Measurements from ENCODE around the gene PCBP4. TPM values are rescaled to one million over a fixed set of nuclear protein-coding genes. Genes with fewer than 3 reads are reported as not detected.

The PCBP4 gene
- polyA plus RNA-seq, 3 donors, result 64.2 to 79.1 (median 73.4) TPM

DNA sequence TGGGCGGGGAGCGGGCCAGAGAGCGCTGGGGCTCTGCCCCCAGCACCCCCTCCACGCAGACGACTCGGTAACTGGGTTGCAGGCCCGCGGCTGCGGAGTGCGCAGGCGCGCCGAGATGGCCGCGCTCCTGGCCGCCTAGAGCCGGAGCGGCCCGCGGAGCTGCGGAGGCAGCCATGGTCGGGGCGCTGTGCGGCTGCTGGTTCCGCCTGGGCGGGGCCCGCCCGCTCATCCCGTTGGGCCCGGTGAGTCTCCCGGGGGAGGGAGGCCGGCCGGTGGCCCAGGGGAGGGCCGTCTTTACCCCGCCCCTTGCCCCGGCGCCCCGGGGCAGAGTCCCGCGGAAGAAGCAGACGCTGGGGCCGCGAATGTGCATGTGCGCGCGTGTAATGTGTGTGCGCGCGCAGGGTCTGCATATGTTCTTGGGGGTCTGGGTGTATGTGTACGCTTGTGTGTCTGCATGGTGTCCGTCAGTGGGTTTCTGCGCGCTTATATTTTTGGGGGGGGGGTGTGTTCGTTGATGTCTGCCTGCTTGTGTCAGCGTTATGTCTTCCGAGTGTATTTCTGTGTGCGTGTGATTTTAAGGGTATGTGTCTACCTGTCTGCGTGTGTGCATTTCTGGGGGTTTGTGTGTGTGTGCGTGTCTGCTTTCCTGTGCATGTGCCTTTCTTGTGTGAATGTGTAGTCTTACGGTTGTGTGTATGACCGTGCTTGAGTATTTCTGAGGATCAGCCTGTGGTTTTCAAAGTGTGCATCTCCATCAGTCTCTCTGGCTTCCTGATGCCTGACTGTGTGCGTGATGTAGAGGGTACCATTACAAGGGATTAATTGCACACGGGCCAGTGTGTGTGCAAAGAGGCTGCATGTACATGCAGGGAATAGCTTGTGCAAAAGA, 8.0 kb upstream of the PCBP4 start, which contains the start of gene ABHD14A:
ABHD14A (plus strand) TSS at position 102 of the 889 bp plus-strand sequence; CDS start at position 174, 72 bp downstream.
- no peak for DNase-seq

DNA sequence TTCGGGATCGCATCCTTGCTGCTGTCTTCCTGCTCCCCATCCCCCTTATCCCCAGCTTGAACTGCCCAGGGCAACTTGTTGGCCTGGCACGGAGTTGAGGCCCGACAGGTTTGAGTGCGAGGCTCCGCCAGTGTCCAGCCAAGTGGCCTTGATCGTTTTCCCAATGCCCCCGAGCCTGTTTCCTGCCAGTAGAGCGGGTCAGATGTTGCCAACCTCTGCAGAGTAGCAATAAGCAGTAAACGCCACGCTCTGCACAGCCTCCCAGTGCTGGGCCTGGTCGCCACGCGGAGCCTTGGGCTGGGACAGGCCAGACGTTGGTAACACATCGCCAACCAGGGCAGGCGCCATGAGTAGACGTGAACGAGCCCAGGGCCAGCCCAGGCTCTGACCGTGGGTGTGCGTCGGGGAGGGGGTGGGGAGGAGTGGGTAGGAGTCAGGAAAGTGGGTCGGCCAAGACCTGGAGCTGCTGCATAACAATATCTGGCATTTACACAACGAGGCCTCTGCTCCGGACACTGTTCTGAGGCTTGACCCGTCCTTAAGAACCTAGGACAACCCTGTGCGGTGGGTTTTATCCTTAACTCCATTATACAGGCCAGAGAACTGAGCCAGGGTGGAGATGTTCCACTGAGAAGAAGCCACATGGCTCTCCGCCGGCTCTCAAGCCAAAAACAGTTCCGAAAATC, 7.2 kb upstream of the PCBP4 start:
- DNase-seq, result no peak

DNA sequence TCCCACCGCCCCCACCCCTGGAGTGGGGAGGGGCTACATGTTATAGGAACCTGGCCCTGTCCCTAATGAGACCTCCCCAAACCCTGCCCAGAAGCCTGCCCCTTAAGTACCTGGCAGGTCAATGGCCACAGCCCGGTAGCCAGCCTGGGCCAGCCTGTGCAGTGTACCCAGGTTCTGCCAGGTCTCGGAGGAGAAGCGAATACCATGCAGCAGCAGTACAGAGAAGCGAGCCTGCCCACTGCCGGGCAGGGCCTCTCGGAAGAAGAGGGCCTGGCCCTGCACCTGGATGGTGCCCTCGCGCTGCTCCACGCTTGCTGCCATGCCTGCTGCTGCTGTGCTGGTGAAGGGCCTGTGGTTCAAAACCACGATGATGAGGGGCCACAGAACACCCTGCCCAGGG, 4.1 kb upstream of the PCBP4 start:
- no peak for DNase-seq

DNA sequence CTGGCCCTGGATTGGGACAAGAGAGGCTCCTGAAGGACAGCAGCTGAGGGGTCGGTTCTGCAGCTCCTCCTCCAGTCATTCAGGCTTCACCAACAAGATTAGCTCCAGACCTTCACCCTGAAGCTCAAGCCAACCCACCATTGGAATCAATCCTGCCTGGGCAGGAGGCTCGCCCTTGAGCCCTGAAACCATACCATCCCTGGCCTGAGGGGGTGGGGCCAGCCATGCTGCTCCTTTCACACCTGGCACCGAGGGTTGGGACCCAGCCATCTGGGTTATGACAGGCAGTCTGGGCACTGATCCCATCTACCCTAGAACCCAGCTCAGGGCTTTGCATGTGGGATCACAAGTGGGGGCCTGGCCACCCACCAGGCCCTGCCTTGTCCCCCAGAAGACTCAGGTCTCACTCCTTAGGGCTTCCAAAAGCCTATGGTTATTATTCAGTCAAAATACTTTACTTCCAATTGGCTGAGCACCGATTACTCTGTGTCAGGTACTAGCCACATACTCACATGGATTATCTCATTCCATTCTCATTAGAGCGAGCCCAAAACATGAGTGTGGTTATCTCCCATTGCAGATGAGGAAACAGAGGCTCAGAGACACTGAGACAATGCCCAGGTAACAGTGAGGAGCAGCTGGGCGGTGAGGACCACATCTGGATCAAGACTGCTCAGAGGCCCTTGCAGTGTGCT, 3.5 kb upstream of the PCBP4 start:
- DNase-seq, result no peak

DNA sequence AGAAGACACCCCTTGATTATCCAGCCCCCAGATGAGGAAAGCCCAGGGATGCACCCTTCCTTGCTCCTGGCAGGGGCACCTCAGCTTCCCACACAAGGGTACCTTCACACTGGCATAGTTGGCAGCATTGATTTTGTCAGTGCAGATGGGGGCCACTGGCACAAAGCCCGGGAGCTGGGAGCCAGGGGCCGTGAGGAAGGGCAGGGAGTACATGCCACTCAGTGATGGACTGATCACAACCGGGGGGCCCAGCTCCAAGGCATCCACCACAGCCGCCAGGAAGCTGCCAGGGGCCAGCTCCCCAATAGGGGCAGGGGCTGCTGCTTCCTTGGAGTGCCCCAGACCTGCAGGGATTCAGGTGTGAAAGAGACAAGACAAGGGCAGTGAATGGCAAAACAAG, 2.6 kb upstream of the PCBP4 start:
- no peak for DNase-seq

DNA sequence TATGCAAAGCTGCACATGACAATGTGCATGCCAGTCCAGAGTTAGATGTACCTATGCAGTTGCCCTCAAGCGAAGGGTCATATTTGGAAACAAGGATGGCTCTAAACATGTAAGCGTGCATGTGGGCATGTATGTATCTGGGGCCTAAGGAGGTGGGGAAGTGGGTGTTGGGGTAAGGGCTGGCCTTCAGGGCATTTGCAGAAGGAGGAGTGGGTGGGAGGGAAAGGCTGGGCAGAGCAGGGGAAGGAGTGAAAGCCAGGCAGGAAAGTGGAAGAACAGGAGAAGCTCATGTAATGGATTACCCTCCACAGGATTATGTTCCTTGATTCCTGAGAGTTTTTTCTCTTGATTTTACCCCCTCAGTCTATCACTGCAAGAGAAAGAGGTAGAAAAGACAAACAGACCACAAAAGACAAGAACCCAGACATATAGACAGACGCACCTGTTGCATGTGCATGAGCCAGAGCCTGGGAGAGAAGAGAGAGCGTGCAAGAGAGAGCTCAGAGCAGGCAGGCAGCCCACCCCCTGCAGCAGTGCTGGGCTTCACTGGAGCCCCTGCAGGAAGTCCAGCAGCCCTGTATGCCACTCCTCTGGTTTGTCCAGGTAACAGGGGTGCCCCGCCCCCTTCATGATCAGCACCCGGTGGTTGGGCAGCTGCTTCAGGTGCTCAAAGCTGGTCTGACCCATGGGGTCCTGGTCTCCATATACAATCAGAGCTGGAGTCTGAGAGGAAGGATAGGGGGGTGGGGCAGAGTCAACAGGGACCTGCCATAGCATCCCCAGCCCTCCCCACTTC, 1.8 kb upstream of the PCBP4 start:
- no peak for DNase-seq

DNA sequence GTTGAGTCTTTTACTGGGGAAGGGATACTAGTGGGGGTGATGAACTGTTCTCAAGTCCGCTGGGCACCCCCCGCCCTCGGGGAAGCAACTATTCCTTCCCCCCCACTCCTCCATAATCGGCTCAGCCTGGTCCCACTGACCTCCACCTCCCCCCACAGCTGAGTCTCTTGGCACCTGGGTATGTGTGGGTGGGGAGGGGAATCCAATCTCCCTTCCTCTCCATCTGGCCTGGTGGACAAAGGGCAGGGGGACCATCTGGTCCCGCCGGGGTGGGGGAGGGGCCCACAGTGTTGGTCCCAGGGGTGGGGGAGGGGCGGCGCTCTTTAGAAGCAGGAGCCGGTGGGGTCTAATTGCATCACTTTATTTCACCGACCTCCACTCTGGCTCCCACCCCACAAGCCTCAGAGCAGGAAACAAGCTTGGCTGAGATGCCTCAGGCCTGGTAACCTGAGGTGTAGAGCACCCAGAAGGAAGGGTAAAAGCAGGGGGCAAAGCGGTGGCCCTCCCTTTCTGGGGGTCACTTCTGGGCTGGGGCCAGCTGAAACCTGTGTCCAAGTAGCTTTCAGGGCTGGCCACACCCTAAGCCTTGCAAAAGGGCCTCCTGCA, 1.0 kb upstream of the PCBP4 start:
- peak; percentile 56 for DNase-seq

DNA sequence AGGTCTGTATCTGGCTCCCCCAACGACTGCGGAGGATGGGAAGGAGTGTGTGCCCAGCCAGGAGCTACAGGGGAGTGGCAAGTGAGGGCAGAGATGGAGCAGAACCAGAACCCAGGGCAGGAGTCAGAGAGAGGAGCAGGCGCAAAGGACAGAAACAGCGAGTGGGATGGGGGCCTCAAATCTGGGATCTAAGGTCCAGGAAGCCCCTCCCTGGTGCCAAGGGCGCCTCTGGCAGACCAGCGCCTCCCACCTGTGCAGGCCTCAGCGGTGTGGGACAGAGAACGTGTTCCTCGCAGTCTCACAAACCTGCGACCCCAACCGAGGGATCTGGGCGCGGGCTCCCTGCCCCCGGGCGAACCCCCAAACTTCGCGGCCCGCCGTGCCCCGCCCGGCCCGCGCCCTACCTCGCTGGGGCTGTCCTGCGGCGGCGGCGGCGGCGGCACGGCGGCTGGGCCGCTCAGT, 301 bp downstream of the PCBP4 start:
- DNase-seq, result no peak

DNA sequence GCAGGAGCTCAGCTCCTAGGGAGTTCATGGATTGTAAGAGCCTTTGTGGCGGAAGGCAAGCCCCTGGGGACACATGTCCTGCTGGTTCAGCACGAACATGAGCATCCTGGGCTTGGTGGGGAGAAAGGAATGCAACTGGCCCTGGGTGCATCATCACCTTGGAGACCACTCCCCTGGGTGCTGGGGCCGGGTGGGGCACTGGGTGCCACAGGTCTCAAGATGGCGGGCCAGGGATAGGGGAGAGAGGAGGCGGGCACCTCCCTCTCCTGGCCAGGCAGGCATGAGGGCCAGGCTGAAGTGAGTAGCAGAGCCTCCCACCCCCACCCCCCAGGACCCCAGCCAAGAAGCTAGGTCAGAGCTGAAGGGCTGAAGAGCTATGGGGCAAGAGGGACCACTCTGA, 768 bp downstream of the PCBP4 start:
- DNase-seq, result no peak

DNA sequence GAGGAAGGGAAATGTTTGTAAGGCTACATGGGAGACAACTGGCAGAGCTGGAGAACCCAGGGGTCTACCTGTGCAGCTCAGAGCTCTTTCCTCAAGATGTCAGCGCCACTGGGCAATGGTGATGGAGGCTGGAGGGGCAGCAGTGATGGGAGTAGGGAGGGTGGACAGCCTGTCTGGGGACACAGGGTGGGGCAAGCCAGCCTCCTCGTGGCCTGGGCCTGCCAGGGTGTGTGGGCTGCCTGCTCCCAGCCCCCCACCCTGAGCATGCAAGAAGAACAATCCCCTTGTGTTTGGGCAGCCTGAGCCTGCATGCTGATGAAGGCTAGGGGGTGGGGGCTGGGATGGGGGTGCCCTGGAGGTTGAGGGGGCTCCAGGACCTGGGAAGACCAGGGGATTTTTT, 1.2 kb downstream of the PCBP4 start:
- DNase-seq, result no peak

DNA sequence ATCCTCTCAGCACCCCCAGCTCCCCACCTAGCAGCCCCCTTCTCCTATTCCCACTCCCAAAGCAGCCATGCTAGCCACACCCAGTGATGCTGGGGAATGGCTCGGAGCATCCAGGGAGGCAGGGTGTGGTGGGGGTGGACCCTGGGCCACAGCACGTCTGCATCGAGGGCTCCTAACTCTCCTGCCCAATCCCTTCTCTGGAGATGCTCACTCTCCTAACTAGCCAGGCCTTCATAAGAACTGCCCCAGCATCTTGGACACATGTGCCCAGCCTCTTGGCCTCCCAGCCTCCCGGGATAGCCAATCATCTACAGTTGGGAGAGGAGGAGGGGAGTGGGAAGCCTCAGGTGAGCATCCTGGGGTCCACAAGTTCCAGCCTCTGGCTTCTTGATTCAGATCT, 2.7 kb downstream of the PCBP4 start:
- DNase-seq, result no peak

DNA sequence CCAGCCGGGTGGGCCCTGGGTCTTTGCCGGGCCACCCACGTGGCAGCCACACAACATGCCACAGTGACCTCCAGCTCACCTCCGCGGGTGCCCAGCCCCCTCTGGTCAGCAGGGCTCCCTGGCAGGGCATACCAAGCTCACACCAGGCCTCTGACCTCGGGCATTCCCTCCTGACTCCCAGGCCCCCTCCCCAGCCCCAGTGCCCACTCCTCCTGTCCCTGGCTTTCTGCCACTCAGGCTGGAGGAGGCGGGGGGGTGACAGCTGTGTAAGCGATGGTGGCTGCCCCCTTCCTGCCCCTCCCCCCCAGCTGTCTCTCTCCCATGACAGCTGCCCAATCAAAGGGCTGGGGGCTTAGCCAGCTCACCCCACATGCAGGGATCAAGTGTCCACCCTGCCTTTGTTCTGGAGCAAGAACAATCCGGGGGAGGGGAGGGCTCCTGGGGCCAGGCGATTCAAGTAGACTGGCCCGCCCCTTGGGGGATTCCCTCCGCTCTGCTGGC, 3.3 kb downstream of the PCBP4 start:
- DNase-seq, result peak; percentile 85

DNA sequence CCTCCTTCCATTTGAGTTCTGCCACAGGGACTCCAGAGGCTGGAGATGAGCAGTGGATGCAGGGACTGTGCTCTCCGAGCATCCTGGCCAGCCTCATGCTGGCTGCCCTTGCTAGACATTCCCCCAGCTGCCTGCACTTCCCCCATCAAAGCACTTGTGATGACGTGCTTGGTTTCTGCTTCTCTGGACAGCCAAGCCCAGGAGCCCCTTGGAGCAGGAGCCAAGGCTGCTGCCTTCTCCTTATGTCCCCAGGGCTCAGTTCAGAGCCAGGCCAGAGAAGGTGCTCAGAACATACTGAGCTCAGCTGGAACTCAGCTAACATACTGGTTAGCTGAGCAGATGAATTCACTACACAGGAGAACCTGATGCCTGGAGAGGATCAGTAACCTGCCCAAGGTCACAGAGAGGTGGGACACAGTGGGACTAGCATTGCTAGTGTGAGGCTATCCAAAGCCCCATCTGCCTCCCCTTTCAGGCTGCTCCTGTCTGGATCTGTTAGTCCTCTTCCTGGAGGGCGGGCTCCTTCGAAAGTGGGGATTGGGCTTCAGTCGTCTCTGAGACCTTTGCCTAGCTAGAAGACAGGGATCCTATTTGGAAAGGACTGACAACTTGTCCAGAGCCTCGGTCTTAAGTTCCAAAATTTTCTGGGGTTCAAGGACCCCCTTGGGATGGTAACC, 4.3 kb downstream of the PCBP4 start:
- no peak for DNase-seq

DNA sequence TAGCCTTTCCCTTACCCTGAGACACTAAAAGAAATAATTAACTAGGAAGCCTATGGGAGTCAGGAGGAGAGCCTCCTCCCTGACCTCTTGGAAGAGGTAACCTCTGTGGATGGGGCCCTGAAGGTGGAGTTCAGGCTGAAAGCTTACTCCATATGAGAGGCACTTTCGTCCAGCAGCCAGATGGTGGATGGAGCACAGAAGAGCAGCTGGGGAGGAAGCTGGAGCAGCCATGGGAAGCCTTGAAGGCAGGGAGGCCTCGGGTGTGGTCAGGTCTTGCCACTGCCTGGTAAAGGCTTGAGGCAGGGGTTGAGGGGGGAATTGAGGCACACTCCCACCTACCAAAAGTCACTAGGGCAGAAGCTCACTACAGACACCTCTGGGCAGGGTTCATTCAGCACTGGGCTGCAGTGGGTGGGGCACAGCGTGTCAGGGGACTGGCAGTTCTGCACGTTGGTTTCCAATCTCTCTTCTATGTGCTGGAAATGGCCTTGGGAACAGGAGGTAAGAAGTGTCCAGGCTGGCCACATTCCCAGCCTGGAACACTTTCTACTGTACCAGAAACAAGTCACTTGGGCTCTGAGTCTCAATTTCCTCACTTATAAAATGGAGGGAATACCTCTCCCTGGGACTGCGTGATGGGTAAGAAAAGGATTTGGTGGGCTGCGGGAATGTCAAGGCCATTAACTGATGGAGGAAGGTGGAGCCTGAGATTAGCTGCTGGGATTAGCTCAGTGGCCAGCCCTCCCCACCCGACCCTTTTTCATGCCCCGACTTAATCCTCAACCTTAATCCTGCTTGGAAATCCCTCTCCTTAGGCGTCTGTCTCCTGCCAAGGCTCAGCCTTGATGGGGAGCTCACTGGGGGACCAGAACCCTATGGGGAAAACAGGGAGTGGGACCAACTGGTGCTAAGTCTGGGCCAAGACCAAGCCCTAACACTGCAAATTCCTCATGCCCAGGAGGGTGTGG, 5.4 kb downstream of the PCBP4 start:
- no peak for DNase-seq

DNA sequence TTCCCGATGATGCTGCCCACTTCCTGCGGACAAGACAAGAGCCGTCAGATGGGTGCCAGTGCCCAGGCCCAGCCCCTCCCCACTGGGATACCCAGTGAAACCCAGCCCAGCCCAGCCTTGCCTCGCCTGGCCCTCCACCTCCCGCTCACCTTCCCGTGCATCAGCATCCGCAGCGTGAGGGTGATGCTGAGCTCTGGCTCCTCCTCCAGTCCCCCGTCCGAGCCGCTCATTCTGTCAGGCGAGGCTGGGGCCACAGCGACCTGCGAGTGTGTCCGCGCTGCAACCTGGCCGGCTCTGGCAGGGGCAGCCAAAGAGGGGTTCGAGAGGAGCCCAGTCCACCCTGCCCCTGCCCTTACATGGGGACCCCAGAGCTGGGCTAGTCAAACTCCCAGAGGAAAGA, 6.2 kb downstream of the PCBP4 start:
- DNase-seq, result no peak

DNA sequence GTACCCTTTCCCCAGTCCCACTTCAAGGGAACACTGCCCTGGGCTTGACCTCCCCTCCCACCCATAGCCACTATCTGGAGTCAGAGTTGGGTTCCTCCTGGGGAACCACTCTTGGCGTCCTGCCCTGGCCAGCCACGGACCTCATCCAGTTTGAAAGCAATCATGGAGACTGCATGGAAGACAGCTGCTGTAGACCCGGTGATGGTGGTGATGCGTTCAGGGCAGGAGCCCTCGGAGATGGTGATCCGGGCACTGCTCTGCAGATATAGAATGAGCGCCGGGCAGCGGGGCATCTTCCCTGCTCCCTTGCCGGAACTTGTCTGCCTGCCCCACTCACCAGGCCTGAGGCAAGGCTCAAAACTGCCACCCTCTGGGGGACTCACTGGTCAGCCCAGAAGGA, 6.9 kb downstream of the PCBP4 start:
- no peak for DNase-seq

DNA sequence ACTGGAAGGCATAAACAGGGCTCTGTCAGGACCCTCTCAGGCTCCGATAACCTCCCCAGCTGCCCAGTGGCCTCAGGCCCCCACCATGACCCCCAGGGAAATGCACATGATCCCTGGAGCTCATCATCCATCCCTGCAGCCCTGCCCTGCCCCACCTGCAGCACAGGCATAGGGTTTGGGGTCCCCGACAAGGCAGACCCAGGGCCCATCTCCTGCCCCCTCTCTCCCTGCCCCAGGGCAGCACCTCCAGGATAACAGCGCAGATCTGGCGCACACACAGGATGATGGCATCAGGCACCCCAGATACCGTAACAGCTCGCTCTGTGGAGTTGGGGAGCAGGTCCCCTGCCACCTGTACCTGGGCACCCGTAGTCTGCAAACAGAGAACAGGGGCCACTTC, 7.6 kb downstream of the PCBP4 start:
- DNase-seq, result no peak

DNA sequence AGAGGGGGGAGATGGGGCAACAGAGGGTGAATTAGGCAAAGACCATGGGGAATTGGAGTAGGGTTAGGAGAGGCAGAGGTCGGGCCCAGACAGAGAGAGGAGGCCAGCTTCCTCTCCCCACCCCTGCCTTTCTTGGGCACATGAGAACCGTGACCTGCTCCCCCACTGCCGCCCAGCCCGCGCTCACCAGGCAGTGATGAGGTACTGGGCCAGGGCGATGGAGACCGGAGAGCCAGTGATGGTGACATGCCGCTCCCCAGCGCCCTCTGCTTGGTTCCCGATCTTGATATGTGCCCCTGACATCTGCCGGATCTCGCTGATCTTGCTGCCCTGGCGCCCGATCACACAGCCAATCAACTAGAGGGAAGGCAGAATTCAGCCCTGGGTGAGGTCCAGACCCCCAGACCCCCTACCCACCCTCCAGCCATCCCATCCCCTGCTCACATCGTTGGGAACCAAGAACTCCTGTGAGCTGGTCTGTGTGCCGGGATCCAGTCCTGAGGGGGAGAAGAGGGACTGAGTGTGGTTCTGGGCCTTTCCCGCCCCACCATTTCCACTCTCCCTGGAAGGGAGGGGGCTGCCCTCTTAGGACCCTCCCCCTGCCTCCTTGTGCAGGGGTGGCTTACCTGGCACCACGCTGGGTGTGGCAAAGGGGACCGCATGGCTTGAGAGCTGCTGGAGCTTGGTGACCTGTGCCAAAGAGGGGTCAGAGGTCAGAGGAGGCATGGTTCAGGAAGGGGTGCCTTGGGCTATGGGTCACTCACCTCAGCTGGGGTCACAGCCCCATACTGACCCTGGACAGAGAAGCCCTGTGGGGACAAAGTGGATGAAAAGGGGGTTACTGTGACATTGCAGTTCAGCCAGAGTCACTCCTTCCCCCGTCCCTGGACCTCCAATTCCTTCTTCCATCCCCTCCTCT, 8.4 kb downstream of the PCBP4 start:
- no peak for DNase-seq
